Body of pancreas (tissue), 4 donors: ENCODE results near the gene CLEC4E. TPM values are rescaled to one million over a fixed set of nuclear protein-coding genes. Genes with fewer than 3 reads are reported as not detected.

Experiments
- ATAC-seq: fragments of 150-250 bp; one replicate; pipeline ENCODE4 v1.9.1; 2016
- DNase-seq, 4 donors: peaks; one replicate each; pipeline ENCODE4 v3.0.0-alpha.2; 2019
- H3K27ac ChIP-seq, 4 donors: fragments of 200-600 bp; sonication (generic); 1 replicate in 3 of 4; 2 replicates in 1 of 4; pipeline versions ENCODE4 v1.5.1 to v1.6.1; 2016 to 2019; ENCODE audit warnings: mild to moderate bottlenecking in 1 of 4, mixed read lengths in 1 of 4, moderate library complexity in 1 of 4
- H3K27me3 ChIP-seq, 2 donors: fragments of 200-600 bp; sonication (generic); one replicate each; pipeline ENCODE4 v1.6.0; 2016; ENCODE audit warnings: mild to moderate bottlenecking in 1 of 2
- H3K36me3 ChIP-seq, 2 donors: fragments of 200-600 bp; sonication (generic); replicated peaks in 1 of 2; 2 replicates each; pipeline ENCODE4 v1.5.1; 2016; ENCODE audit warnings: low read depth in 2 of 2; ENCODE audit not compliant: insufficient read depth in 1 of 2
- H3K4me1 ChIP-seq: fragments of 200-600 bp; sonication (generic); one replicate; pipeline ENCODE4 v1.6.0; 2016
- H3K4me3 ChIP-seq, 2 donors: fragments of 200-600 bp; sonication (generic); 1 replicate in 1 of 2; 2 replicates in 1 of 2; pipeline ENCODE4 v1.5.1; 2016 to 2019
- H3K9me3 ChIP-seq, 3 donors: fragments of 200-600 bp; sonication (generic); 1 replicate in 2 of 3; 2 replicates in 1 of 3; pipeline ENCODE4 v1.5.1; 2016
- CTCF ChIP-seq, 7 experiments: fragments of 450-650 bp in 4 of 7; fragments of 200-600 bp in 3 of 7; sonication (generic) in 3 of 7; IDR thresholded peaks; one replicate each; pipeline ENCODE4 v1.5.1; 2016 to 2019; ENCODE audit warnings: antibody characterized with exemption in 7 of 7
- POLR2A ChIP-seq, 3 donors: fragments of 450-650 bp; IDR thresholded peaks; one replicate each; pipeline ENCODE4 v1.6.1; 2016; ENCODE audit warnings: antibody characterized with exemption in 3 of 3, mild to moderate bottlenecking in 2 of 3
- WGBS, 2 donors: methylation state at CpG; one replicate each; pipeline ENCODE4 v1.1.5; 2017; 5-methylcytosine and 5-hydroxymethylcytosine counted together
- intact Hi-C: fragments of 100-400 bp; cut with DNase I; formaldehyde crosslinking; loops from one replicate; pipeline ENCODE4 v1.15.1; 2023
- total RNA-seq, 2 donors: library from RNA; depleted of rRNA; stranded (reverse); fragments of >200 nt; gene quantifications; one replicate each; pipeline ENCODE4 v1.1.0, GENCODE V29; 2016

The CLEC4E gene
- total RNA-seq, 2 donors from 2014 or later = 0.33 to 2.6 TPM

GRCh38 chr12:8553088-8553627 is 12.5 kb upstream of the CLEC4E start:
- no peak for TF ChIP-seq CTCF (IDR thresholded peaks at IDR 0.05)
- no peak for TF ChIP-seq POLR2A (IDR thresholded peaks at IDR 0.05)
- intact Hi-C loops = no loop called here
- Histone ChIP-seq H3K27ac (no peak overlapping the region), H3K27me3 (no peaks in the 10 kb centered on the region), H3K36me3 (no peaks in the 10 kb centered on the region), H3K4me3 (no peak overlapping the region), H3K4me1 (no peaks in the 10 kb centered on the region), H3K9me3 (no peaks in the 10 kb centered on the region)
- DNase-seq = no peak
- 49 to 63% methylated on average over 6 of the region's 6 CpGs for WGBS, 2 donors
- no peak for ATAC-seq

GRCh38 chr12:8549381-8549780 is 8.7 kb upstream of the CLEC4E start:
- TF ChIP-seq POLR2A (IDR thresholded peaks at IDR 0.05) (no peak), CTCF (IDR thresholded peaks at IDR 0.05) (no peak)
- no peak overlapping the region for H3K4me3 ChIP-seq
- no peak for DNase-seq

GRCh38 chr12:8548192-8548591 is 7.5 kb upstream of the CLEC4E start:
- DNase-seq (no peak), ATAC-seq (no peak)
- Histone ChIP-seq H3K27ac (no peak overlapping the region), H3K9me3 (no peaks in the 10 kb centered on the region), H3K4me3 (no peak overlapping the region), H3K4me1 (no peaks in the 10 kb centered on the region), H3K27me3 (no peaks in the 10 kb centered on the region), H3K36me3 (no peaks in the 10 kb centered on the region)
- intact Hi-C loops = no loop called here
- TF ChIP-seq POLR2A (IDR thresholded peaks at IDR 0.05) (no peak), CTCF (IDR thresholded peaks at IDR 0.05) (no peak)
- WGBS, 2 donors = 83 to 92% methylated on average over 2 of the region's 2 CpGs

More at GRCh38 chr12:8549381-8549780, 8.7 kb upstream of the CLEC4E start:
- no peaks in the 10 kb centered on the region for H3K36me3 ChIP-seq
- H3K4me1 ChIP-seq = no peaks in the 10 kb centered on the region
- intact Hi-C loops = no loop called here
- WGBS, 2 donors = 37 to 39% methylated on average over 5 of the region's 5 CpGs
- ATAC-seq = no peak
- no peak overlapping the region for H3K27ac ChIP-seq
- H3K9me3 ChIP-seq = no peaks in the 10 kb centered on the region
- no peaks in the 10 kb centered on the region for H3K27me3 ChIP-seq

GRCh38 chr12:8547645-8548044 is 6.9 kb upstream of the CLEC4E start:
- no peak overlapping the region for H3K27ac ChIP-seq
- no peak overlapping the region for H3K4me3 ChIP-seq
- intact Hi-C loops = no loop called here
- no peaks in the 10 kb centered on the region for H3K9me3 ChIP-seq
- no peaks in the 10 kb centered on the region for H3K36me3 ChIP-seq
- no peak for DNase-seq
- no peak for TF ChIP-seq CTCF (IDR thresholded peaks at IDR 0.05)
- no peak for TF ChIP-seq POLR2A (IDR thresholded peaks at IDR 0.05)
- ATAC-seq = no peak
- no peaks in the 10 kb centered on the region for H3K27me3 ChIP-seq
- no peaks in the 10 kb centered on the region for H3K4me1 ChIP-seq
- 44 to 88% methylated on average over 2 of the region's 2 CpGs for WGBS, 2 donors

GRCh38 chr12:8546591-8546990 is 5.9 kb upstream of the CLEC4E start:
- H3K9me3 ChIP-seq = no peaks in the 10 kb centered on the region
- no peak for ATAC-seq
- no peaks in the 10 kb centered on the region for H3K36me3 ChIP-seq

More at GRCh38 chr12:8546591-8546990, 5.9 kb upstream of the CLEC4E start:
- no peak for DNase-seq
- intact Hi-C loops = no loop called here
- no peak for TF ChIP-seq CTCF (IDR thresholded peaks at IDR 0.05)
- TF ChIP-seq POLR2A (IDR thresholded peaks at IDR 0.05) = no peak
- WGBS, 2 donors = 47 to 67% methylated on average over 3 of the region's 3 CpGs
- Histone ChIP-seq H3K27me3 (no peaks in the 10 kb centered on the region), H3K4me3 (no peak overlapping the region), H3K4me1 (no peaks in the 10 kb centered on the region), H3K27ac (no peak overlapping the region)
